Upper lobe of right lung (tissue), 1 donor: ENCODE results near the gene SYT9. TPM values are rescaled to one million over a fixed set of nuclear protein-coding genes. Genes with fewer than 3 reads are reported as not detected.

Experiments used
- ATAC-seq: fragments of 200-7000 bp; cut with Tn5 transposase; one replicate; pipeline ENCODE4 v1.9.1; 2020; ENCODE audit warnings: mild to moderate bottlenecking, moderate library complexity
- DNase-seq: peaks from one replicate; pipeline ENCODE4 v3.0.0-alpha.2; 2020
- H3K27ac ChIP-seq: fragments of 200-600 bp; one replicate; pipeline ENCODE4 v1.8.0; 2022
- H3K27me3 ChIP-seq: fragments of 200-600 bp; one replicate; pipeline ENCODE4 v1.8.0; 2022; ENCODE audit warnings: mild to moderate bottlenecking
- H3K36me3 ChIP-seq: fragments of 200-600 bp; one replicate; pipeline ENCODE4 v1.8.0; 2022
- H3K4me1 ChIP-seq: fragments of 200-600 bp; one replicate; pipeline ENCODE4 v1.8.0; 2022
- H3K4me3 ChIP-seq: fragments of 200-600 bp; one replicate; pipeline ENCODE4 v1.8.0; 2022; ENCODE audit warnings: mild to moderate bottlenecking
- H3K9me3 ChIP-seq: fragments of 200-600 bp; one replicate; pipeline ENCODE4 v1.8.0; 2022
- CTCF ChIP-seq: fragments of 200-600 bp; IDR thresholded peaks from one replicate; pipeline ENCODE4 v1.8.0; 2022; ENCODE audit warnings: antibody characterized with exemption
- intact Hi-C: fragments of 100-400 bp; cut with DNase I; formaldehyde crosslinking; loops from one replicate; pipeline ENCODE4 v1.11.0; 2022
- total RNA-seq: library from RNA; stranded (reverse); fragmentation: NEBNext Ultra II Directional; extraction: Animal tissue kit (Norgen Biotek cat#: 25700); gene quantifications from one replicate; pipeline ENCODE4 v1.2.1, GENCODE V29; 2021
- donor health status: DM: no; HTN: yes; CAD: no; lungs with severe emphysema.

SYT9 gene
- total RNA-seq, 1 donor from 2014 or later, result 0.14 TPM

GRCh38 chr11:7291100-7291829 lies 39.6 kb downstream of the SYT9 start:
- intact Hi-C loops, result no loop called here
- no peak overlapping the region for H3K27ac ChIP-seq
- ATAC-seq (no peak), DNase-seq (no peak)
- H3K9me3 ChIP-seq, result no peaks in the 10 kb centered on the region
- no peaks in the 10 kb centered on the region for H3K4me1 ChIP-seq
- no peak for TF ChIP-seq CTCF
- H3K4me3 ChIP-seq, result no peak overlapping the region
- H3K27me3 ChIP-seq, result no peaks in the 10 kb centered on the region
- no peaks in the 10 kb centered on the region for H3K36me3 ChIP-seq

DNA sequence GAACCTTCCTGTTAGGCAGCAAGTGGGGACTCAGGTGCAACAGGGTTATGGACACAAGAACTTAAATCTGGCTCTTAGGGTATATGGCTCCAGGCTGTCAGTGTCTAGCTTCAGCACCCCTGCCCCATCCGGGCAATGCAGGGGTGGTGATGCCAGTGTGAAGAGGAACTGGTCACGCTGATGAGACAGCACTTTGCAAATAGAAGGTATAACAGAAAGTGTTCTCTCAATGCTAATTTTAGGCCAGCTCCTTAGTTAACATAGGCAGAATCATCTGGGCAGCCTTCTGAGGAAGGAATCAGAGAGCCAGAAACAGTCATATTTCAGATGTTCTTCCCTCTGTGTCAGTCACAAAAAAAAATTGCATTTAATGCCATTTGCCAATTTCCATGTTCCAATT lies 41.2 kb downstream of the SYT9 start:
- no peak for DNase-seq
- no peak for ATAC-seq
- Histone ChIP-seq H3K9me3 (no peaks in the 10 kb centered on the region), H3K27ac (no peak overlapping the region), H3K36me3 (no peaks in the 10 kb centered on the region), H3K4me1 (no peaks in the 10 kb centered on the region), H3K27me3 (no peaks in the 10 kb centered on the region), H3K4me3 (no peak overlapping the region)
- intact Hi-C loops, result no loop called here
- no peak for TF ChIP-seq CTCF

DNA sequence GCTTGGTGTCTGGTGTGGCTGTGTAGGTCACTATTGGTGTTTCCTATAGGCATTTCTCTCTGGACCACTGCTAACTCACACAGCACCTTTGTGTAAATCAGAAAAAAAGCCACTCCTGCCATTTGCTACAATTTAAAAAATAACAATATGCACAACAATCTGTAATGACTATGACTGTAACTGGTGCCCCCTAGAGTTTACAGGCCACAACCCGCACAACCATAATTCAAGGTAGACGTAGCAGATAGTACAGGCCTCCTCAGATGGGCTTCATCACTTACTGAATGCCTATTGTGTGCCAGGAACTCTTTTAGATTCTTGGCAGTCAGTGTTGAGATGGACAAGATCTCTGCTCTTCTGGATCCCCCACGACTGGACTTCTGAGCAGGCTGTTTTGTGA lies 47.7 kb downstream of the SYT9 start:
- no peak overlapping the region for H3K4me3 ChIP-seq
- no peaks in the 10 kb centered on the region for H3K27me3 ChIP-seq
- no peak overlapping the region for H3K27ac ChIP-seq
- no peaks in the 10 kb centered on the region for H3K9me3 ChIP-seq
- no peaks in the 10 kb centered on the region for H3K36me3 ChIP-seq
- intact Hi-C loops, result no loop called here
- ATAC-seq (no peak), DNase-seq (no peak)
- TF ChIP-seq CTCF, result no peak
- H3K4me1 ChIP-seq, result no peaks in the 10 kb centered on the region

DNA sequence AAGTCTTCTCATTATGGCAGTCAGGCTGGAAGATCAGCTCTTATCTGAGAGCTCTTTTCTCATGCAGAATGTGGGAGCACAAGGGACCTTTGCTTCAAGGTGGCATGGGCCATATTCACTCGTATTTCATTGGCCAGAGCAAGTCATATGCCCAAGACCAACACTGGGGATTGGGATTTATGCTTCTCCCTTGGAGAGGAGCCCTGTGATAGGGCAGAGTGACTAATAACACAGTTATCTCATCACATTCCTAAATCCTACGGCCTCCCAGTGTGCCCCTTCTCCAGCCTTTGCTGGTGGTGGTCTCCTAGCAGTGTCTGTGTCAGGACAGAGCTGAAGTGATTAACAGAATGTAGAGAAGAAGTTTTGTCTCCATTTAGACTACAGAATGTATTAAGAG lies 48.6 kb downstream of the SYT9 start:
- Histone ChIP-seq H3K4me1 (no peaks in the 10 kb centered on the region), H3K27ac (no peak overlapping the region), H3K4me3 (no peak overlapping the region), H3K36me3 (no peaks in the 10 kb centered on the region), H3K9me3 (no peaks in the 10 kb centered on the region), H3K27me3 (no peaks in the 10 kb centered on the region)
- intact Hi-C loops, result no loop called here
- no peak for ATAC-seq
- no peak for DNase-seq
- no peak for TF ChIP-seq CTCF

DNA sequence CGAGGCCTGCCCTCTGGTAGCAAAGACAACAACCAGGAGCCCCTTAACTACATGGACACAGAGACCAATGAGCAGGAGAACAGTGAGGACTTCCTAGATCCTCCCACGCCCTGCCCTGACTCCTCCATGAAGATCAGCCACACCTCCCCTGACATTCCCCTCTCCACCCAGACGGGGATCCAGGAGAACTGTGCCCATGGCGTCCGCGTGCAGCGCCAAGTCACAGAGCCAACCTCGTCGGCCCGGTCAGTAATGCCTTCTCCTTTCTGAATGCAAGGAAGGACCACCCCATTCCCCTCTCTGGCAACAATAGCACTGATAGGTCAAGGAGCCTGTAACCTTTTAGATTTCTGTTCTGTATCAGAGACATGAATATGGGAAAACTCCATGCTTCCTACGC lies 51.4 kb downstream of the SYT9 start:
- Histone ChIP-seq H3K27me3 (no peaks in the 10 kb centered on the region), H3K36me3 (no peaks in the 10 kb centered on the region), H3K27ac (no peak overlapping the region), H3K9me3 (no peaks in the 10 kb centered on the region), H3K4me3 (no peak overlapping the region), H3K4me1 (no peaks in the 10 kb centered on the region)
- ATAC-seq (no peak), DNase-seq (no peak)
- intact Hi-C loops, result no loop called here
- TF ChIP-seq CTCF, result no peak

DNA sequence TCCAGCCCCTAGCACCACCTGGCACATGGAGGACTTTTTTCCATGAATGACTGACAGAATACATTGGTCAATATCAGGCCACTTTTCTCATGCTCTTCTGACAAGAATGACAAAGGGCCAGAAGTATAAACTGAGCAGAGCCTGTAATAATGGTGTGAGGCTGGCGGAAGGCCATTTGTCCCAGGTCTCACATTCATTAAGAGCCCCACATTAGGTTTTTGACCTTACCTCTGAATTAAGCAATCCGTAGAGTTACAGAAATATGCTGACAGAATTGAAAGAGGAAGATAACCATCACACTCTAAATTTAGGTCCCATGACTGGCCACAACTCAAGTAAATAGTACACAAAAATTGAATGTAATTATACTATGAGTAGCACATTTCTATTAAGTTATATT lies 55.2 kb downstream of the SYT9 start:
- Histone ChIP-seq H3K27ac (no peak overlapping the region), H3K9me3 (no peaks in the 10 kb centered on the region), H3K27me3 (no peaks in the 10 kb centered on the region), H3K4me1 (no peaks in the 10 kb centered on the region), H3K4me3 (no peak overlapping the region), H3K36me3 (no peaks in the 10 kb centered on the region)
- TF ChIP-seq CTCF, result no peak
- DNase-seq (no peak), ATAC-seq (no peak)
- intact Hi-C loops, result no loop called here
